ENCODE results near the gene CFI. TPM values are rescaled to one million over a fixed set of nuclear protein-coding genes. Genes with fewer than 3 reads are reported as not detected.
"Not testable (repeated sequence)": the region's sequence is repeated elsewhere in the genome, so short reads cannot be mapped to it uniquely, and the experiment has no call there.

CFI gene
- total RNA-seq, 1 experiment from 2014 or later = 0.26 TPM

GRCh38 chr4:109809655-109810054 lies 7.9 kb upstream of the CFI start:
- in situ Hi-C loops (cut with HindIII; ENCODE audit: low pct_unique_long_range_greater_than_20kb, low sequenced_read_pairs) = no loop called here
- no peak for DNase-seq (ENCODE audit: low read depth, low spot score)

GRCh38 chr4:109803924-109804571 lies 2.2 kb upstream of the CFI start:
- DNase-seq (ENCODE audit: low read depth, low spot score) = peak; percentile 46
- in situ Hi-C loops (cut with HindIII; ENCODE audit: low pct_unique_long_range_greater_than_20kb, low sequenced_read_pairs) = no loop called here

- no peak for DNase-seq (ENCODE audit: low read depth, low spot score)
- in situ Hi-C loops (cut with HindIII; ENCODE audit: low pct_unique_long_range_greater_than_20kb, low sequenced_read_pairs) = no loop called here
Measured at GRCh38 chr4:109801099-109801789, 555 bp downstream of the CFI start.

- in situ Hi-C loops (cut with HindIII; ENCODE audit: low pct_unique_long_range_greater_than_20kb, low sequenced_read_pairs) = no loop called here
- no peak for DNase-seq (ENCODE audit: low read depth, low spot score)
Measured at GRCh38 chr4:109798866-109799265, 2.9 kb downstream of the CFI start.

- no peak for DNase-seq (ENCODE audit: low read depth, low spot score)
- in situ Hi-C loops (cut with HindIII; ENCODE audit: low pct_unique_long_range_greater_than_20kb, low sequenced_read_pairs) = no loop called here
Measured at GRCh38 chr4:109795059-109795458, 6.7 kb downstream of the CFI start.

- no peak for DNase-seq (ENCODE audit: low read depth, low spot score)
- in situ Hi-C loops (cut with HindIII; ENCODE audit: low pct_unique_long_range_greater_than_20kb, low sequenced_read_pairs) = no loop called here
Measured at GRCh38 chr4:109787807-109788206, 14.0 kb downstream of the CFI start.

- no peak for DNase-seq (ENCODE audit: low read depth, low spot score)
- in situ Hi-C loops (cut with HindIII; ENCODE audit: low pct_unique_long_range_greater_than_20kb, low sequenced_read_pairs) = no loop called here
Measured at GRCh38 chr4:109786846-109787245, 15.0 kb downstream of the CFI start.

GRCh38 chr4:109782092-109782491 lies 19.7 kb downstream of the CFI start:
- in situ Hi-C loops (cut with HindIII; ENCODE audit: low pct_unique_long_range_greater_than_20kb, low sequenced_read_pairs); DNase-seq (ENCODE audit: low read depth, low spot score): not testable (repeated sequence)

- in situ Hi-C loops (cut with HindIII; ENCODE audit: low pct_unique_long_range_greater_than_20kb, low sequenced_read_pairs) = no loop called here
- DNase-seq (ENCODE audit: low read depth, low spot score) = no peak
Measured at GRCh38 chr4:109764789-109765402, 36.9 kb downstream of the CFI start.

GRCh38 chr4:109764376-109764775 lies 37.4 kb downstream of the CFI start:
- in situ Hi-C loops (cut with HindIII; ENCODE audit: low pct_unique_long_range_greater_than_20kb, low sequenced_read_pairs) = no loop called here
- no peak for DNase-seq (ENCODE audit: low read depth, low spot score)

GRCh38 chr4:109760682-109761081 lies 41.1 kb downstream of the CFI start:
- in situ Hi-C loops (cut with HindIII; ENCODE audit: low pct_unique_long_range_greater_than_20kb, low sequenced_read_pairs) = no loop called here

GRCh38 chr4:109755656-109756055 lies 46.1 kb downstream of the CFI start:
- no peak for DNase-seq (ENCODE audit: low read depth, low spot score)
- in situ Hi-C loops (cut with HindIII; ENCODE audit: low pct_unique_long_range_greater_than_20kb, low sequenced_read_pairs) = no loop called here

More at GRCh38 chr4:109760682-109761081, 41.1 kb downstream of the CFI start:
- DNase-seq (ENCODE audit: low read depth, low spot score) = no peak

- in situ Hi-C loops (cut with HindIII; ENCODE audit: low pct_unique_long_range_greater_than_20kb, low sequenced_read_pairs) = no loop called here
- DNase-seq (ENCODE audit: low read depth, low spot score) = no peak
Measured at GRCh38 chr4:109754093-109754857, 47.5 kb downstream of the CFI start.

GRCh38 chr4:109752525-109752924 lies 49.3 kb downstream of the CFI start:
- in situ Hi-C loops (cut with HindIII; ENCODE audit: low pct_unique_long_range_greater_than_20kb, low sequenced_read_pairs) = no loop called here
- DNase-seq (ENCODE audit: low read depth, low spot score) = no peak

GRCh38 chr4:109751852-109752251 lies 49.9 kb downstream of the CFI start:
- in situ Hi-C loops (cut with HindIII; ENCODE audit: low pct_unique_long_range_greater_than_20kb, low sequenced_read_pairs) = no loop called here
- DNase-seq (ENCODE audit: low read depth, low spot score) = no peak

GRCh38 chr4:109750652-109751244 lies 51.1 kb downstream of the CFI start:
- in situ Hi-C loops (cut with HindIII; ENCODE audit: low pct_unique_long_range_greater_than_20kb, low sequenced_read_pairs) = no loop called here
- DNase-seq (ENCODE audit: low read depth, low spot score) = no peak

- in situ Hi-C loops (cut with HindIII; ENCODE audit: low pct_unique_long_range_greater_than_20kb, low sequenced_read_pairs) = no loop called here
- no peak for DNase-seq (ENCODE audit: low read depth, low spot score)
Measured at GRCh38 chr4:109749388-109750082, 52.3 kb downstream of the CFI start.

Data from SK-MEL-5 (cell line).